ENCODE results near the gene NXPE1. TPM values are rescaled to one million over a fixed set of nuclear protein-coding genes. Genes with fewer than 3 reads are reported as not detected.

NXPE1 gene
- total RNA-seq, 1 experiment from 2014 or later: not detected

GRCh38 chr11:114571712-114572111 is 12.0 kb upstream of the NXPE1 start:
- TF ChIP-seq CTCF (conservative IDR thresholded peaks at IDR 0.05): peak; percentile 46; the same call in 2 of the 3 replicates
- H3K4ac ChIP-seq (ENCODE audit: low read depth, low read length): no peak overlapping the region
- no peak overlapping the region for H3K23ac ChIP-seq (ENCODE audit: insufficient read length, low read depth, low read length)
- no CpG with 5 or more reads among the region's 1 CpG for WGBS (ENCODE audit: extremely low coverage, insufficient read length, low lambda C conversion rate)
- no peaks in the 10 kb centered on the region for H3K79me1 ChIP-seq (ENCODE audit: insufficient read depth, low read depth, low read length, poor library complexity, severe bottlenecking)
- H3K9ac ChIP-seq (ENCODE audit: extremely low read depth, insufficient read length, low read length): no peak overlapping the region
- H2BK120ac ChIP-seq (ENCODE audit: low read depth, low read length, poor library complexity, severe bottlenecking): no peak overlapping the region
- H2AK5ac ChIP-seq (ENCODE audit: insufficient read length, low read length): no peak overlapping the region
- H3K79me2 ChIP-seq (ENCODE audit: insufficient read depth, low read length): no peaks in the 10 kb centered on the region
- no peaks in the 10 kb centered on the region; the same call in 1 of the 2 replicates for H3K4me1 ChIP-seq (ENCODE audit: insufficient read depth, low read length)
- no peaks in the 10 kb centered on the region for H4K20me1 ChIP-seq (ENCODE audit: control insufficient read depth, insufficient read depth, insufficient read length)
- no peak overlapping the region for H4K5ac ChIP-seq (ENCODE audit: insufficient read length, low read depth, low read length)
- H2AFZ ChIP-seq (ENCODE audit: low read length): no peak overlapping the region
- Mint-ChIP-seq H3K27ac (no peak overlapping the region), H3K9me3 (peaks cover 8 to 11% of the 10 kb centered on the region in 2 experiments), H3K36me3 (ENCODE audit: insufficient read depth in 1 of 3, low read depth in 3 of 3) (peaks cover 0 to 31% (median 0%) of the 10 kb centered on the region in 3 experiments; a peak in 3 of 7 replicates), H3K4me3 (no peak overlapping the region), H3K4me1 (peaks cover 22 to 25% of the 10 kb centered on the region in 2 experiments), H3K27me3 (ENCODE audit: low read depth) (no peaks in the 10 kb centered on the region)
- no peak overlapping the region for H2BK12ac ChIP-seq (ENCODE audit: insufficient read length, low read depth, low read length)
- no peak overlapping the region for H2BK20ac ChIP-seq (ENCODE audit: low read depth, low read length, poor library complexity, severe bottlenecking)
- no peak overlapping the region for H3K18ac ChIP-seq (ENCODE audit: insufficient read length, low read depth, low read length)
- no peak overlapping the region for H2BK5ac ChIP-seq (ENCODE audit: insufficient read length, low read length)
- no peak overlapping the region for H3K14ac ChIP-seq (ENCODE audit: insufficient read depth, low read length)
- H3K4me2 ChIP-seq (ENCODE audit: insufficient read depth, insufficient read length, low read length): no peak overlapping the region
- H4K91ac ChIP-seq (ENCODE audit: insufficient read length, low read depth, low read length): no peak overlapping the region
- H3T11ph ChIP-seq (ENCODE audit: low read length): no peak overlapping the region
- H3K27me3 ChIP-seq (ENCODE audit: insufficient read depth, low read length): no peaks in the 10 kb centered on the region
- no peak overlapping the region for H4K8ac ChIP-seq (replicated peaks; ENCODE audit: insufficient read length, low read depth, low read length)
- H3K9me3 ChIP-seq (ENCODE audit: control insufficient read depth, low read depth, low read length): no peaks in the 10 kb centered on the region
- peak; percentile 39 for DNase-seq
- no peak overlapping the region for H3K56ac ChIP-seq (ENCODE audit: insufficient read length, low read depth, low read length)
- no peak overlapping the region for H3K27ac ChIP-seq (ENCODE audit: insufficient read length, low read depth, low read length)
- H3K23me2 ChIP-seq (ENCODE audit: insufficient read length, low read depth, low read length, poor library complexity, severe bottlenecking): no peaks in the 10 kb centered on the region
- H2BK15ac ChIP-seq (ENCODE audit: low read depth, low read length): no peak overlapping the region
